Measurements from ENCODE around the gene USE1.

GRCh38 chr19:17205237-17206140 is 9.7 kb upstream of the USE1 start:
- TF ChIP-seq CTCF (IDR thresholded peaks at IDR 0.05; ENCODE audit: insufficient read depth, low read depth, low read length), result peak; percentile 40
- TF ChIP-seq EZH2 (IDR thresholded peaks at IDR 0.05; ENCODE audit: insufficient read depth, low read length), result no peak
